GM18505 (cell line): Measurements from ENCODE around the gene NUDT8.
"Not testable (repeated sequence)": the region's sequence is repeated elsewhere in the genome, so short reads cannot be mapped to it uniquely, and the experiment has no call there.

Experiments
- ATAC-seq: cut with Tn5 transposase; IDR thresholded peaks from one replicate; pipeline ENCODE4 v1.9.1; 2021; ENCODE audit not compliant: unreplicated experiment
- POLR2A ChIP-seq: IDR thresholded peaks from 4 replicates; pipeline ENCODE4 v1.6.1; 2011; ENCODE audit warnings: borderline replicate concordance; ENCODE audit not compliant: insufficient read depth, insufficient read length; ENCODE audit errors: extremely low read depth

Gene NUDT8

DNA sequence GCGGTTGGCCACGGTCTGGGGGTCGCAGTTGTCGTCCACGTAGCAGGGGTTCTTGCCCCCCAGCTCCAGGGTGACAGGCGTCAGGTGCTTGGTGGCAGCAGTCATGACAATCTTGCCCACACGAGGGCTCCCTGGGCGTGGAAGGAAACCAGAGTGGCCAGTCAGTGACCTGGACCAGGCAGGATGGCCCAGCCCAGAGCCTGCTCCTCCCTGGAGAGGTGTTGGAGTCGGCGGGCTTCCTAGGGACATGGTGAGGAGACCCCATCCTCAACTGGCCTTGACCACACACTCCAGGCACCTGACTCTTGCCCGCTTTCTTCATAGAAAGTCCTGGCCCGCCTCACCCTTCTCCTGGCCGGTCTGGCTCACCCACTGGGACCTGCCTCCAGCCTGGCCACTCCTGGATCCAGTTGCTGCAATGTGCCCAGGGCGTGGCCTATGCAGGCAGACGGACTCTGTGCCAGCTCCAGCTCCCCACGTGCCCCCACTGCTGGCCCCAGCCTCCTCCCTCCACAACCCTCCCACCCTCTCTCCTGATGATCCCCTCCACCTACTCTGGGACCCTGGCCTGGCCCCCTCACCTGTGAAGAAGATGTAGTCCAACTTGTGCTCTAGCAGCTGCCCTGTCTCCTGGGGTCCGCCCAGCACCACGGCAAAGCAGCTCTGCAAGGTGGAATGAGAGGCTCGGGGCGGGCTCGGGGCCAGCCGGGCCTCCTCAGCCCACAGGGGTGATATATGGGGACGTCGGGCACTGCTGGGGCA is 36.0 kb upstream of the NUDT8 start:
- no peak for TF ChIP-seq POLR2A
- no peak for ATAC-seq

DNA sequence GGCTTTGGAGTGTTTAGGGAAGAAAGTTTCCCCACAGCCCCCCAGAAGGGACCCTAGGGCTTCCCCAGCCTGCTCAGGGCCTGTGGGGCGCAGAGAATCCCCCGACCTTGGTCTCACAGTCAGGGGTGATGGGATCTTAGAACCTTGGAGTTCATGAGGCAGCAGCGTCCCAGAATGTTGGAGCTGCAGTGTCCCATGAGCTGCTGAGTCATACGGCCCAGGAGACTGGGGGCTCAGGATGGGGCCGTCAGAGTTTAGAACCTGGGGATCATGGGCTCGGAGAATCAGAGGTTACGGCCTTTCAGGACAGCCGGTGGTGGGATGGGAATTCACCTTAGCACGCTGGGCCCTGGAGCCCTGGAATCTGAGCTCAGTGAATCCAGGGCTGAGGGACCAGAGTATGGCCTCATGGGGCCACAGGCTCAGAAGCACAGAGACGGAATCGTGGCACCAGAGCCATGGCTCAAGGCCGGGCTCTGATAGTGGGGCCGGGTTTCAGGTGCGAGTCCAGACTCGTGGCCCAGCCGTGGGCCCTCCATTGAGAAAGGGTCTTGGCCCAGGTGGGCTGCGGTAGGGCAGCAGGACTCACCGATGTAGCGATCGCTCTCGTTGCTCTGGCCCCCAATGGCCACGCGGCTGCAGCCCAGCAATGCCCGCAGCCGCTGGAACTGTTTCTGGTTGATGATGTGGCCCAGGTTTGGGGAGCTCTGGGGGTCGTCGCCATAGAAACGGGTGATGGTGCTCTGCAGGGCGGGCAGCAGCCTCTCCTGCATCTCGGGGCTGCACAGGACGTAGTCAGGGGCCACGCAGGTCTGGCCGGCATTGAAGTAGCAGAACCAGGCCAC is 35.2 kb upstream of the NUDT8 start:
- ATAC-seq = no peak

DNA sequence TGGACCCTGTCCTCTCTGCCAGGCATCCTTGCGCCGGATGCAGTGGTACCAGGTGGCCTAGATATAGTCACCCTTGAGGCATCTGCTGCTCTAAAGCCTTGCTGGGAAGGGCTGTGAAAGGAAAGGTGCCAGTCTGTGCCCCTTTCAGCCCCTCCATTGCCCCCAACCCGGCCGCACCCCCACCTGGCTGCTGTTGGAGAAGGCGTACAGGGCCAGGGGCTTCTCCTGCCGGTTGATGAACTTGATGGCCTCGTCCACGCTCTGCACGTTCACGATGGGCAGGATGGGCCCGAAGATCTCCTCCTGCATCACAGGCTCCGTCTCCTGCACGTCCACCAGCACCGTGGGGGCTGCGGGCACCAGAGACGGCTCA is 34.5 kb upstream of the NUDT8 start:
- no peak for ATAC-seq
- no peak for TF ChIP-seq POLR2A

More for the DNA sequence above, 35.2 kb upstream of the NUDT8 start:
- no peak for TF ChIP-seq POLR2A

DNA sequence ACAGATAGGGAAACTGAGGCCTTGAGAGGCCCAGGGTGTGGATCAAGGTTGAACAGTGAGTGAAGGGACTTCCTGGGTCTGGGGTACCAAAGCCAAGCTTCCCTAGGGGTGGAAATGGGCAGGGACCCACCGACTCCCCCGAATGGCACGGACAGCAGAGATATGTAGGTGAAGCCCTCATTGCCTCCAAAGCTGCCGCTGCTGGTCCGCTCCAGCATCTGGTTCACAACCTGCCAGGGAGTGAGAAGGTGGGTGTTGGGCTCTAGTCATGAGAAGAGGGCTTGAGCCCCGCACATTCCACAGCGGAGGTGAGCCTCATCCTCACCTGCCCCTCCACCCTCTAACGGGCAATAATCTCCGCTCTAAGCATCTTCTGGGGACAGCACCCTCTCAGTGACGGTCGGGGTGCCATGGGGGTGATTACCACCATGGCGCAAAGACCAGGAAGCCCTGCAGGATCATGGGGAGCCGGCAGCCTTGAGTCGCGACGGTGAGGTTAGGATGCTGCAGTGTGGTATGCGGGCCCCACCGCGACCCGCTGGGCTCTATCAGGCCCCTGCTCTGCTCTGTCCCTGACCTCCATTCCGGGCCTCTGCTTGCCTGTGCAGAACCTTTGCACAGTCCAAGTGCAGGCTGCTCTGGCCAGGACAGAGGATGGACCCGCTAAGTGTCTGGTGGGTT is 33.9 kb upstream of the NUDT8 start:
- ATAC-seq = no peak
- TF ChIP-seq POLR2A = no peak

DNA sequence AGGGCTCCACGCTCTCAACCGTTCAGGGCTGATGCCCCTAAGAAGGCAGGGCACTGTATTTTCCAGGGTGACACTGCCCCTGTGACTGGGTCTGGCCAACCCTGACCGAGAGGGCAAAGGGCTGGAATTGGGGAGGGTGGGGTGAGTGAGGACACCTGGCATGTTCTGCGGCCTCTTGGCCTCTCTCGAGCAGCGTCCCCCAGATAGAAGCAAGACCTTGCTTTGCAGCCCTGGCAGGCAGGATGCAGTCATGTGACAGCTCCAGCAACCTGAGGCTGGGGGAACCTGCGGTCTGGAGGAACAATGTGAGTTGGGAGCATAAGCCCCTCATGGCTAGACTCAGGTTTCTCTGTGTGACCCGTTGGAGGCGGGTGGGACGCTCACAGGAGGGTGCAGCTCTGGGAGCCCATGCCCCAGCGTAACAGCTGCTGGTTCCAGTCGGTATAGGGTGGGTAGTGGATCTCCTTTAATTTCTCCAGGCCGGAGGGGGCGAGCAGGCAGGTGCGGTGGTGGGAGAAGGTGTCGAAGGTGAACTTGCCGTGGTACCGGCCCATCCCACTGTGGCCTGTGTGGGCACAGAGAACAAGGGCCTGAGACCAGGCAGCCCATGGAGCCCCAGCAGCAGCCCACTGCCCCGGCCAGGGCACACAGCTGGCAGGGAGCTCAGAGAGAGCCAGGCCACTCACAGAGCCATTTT is 33.2 kb upstream of the NUDT8 start:
- ATAC-seq = no peak
- TF ChIP-seq POLR2A = no peak

DNA sequence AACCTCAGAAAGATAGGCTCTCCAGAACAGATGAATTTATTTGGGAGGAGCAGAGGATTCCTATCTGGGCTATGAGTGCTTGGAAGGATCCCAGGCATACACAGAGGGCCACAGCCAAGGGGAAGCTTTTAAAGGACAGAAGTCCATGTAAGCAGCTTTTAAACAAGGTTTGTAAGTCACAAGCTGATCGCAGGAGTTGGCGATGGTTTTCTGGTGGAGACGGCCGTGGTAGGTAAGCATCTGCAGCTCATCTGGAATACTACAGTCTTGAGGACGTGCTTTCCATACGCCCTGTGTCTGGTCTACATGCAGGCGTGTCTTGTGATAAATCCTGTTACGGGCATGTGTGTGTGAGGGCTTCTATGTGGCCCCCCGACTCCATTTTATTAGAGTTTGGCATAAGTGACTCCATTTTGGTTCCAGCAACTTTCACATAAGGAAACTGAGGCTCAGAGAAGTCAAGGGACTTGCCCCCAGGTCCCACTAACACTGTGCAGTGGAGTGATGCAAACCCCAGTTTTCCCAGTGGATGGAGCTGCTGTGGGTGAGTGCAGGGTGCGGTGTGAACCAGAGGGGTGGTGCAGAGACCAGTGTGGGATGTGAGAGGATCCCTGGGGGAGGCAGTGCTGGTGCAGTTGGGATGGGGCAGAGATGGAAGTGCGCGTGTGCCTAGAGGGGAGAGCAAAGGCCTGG is 32.6 kb upstream of the NUDT8 start:
- no peak for ATAC-seq
- no peak for TF ChIP-seq POLR2A

DNA sequence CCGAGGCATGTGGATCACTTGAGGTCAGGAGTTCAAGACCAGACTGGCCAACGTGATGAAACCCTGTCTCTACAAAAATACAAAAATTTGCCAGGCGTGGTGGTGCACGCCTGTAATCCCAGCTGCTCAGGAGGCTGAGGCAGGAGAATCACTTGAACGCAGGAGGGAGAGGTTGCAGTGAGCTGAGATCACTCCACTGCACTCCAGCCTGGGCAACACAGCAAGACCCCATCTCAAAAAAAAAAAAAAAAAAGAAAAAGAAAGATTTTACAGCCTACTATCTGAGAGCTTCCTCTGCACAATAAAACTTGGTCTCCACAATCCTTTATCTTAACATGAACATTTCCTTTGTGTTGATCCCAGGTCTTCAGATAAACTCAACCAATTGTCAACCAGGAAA is 31.0 kb upstream of the NUDT8 start:
- not testable (repeated sequence) for ATAC-seq

DNA sequence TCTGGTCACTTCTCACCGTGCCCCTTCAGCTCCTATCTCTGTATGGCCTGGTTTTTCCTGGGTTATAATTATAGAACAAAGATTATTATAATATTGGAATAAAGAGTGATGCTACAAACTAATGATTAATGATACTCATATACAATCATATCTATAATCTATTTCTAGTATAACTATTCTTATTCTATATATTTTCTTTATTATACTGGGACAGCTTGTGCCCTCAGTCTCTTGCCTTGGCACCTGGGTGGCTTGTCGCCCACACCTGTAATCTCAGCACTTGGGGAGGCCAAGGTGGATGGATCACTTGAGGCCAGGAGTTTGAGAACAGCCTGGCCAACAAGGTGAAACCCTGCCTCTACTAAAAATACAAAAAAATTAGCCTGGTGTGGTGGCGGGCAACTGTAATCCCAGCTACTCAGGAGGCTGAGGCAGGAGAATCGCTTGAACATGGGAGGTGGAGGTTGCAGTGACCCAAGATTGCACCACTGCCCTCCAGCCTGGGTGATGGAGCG is 30.0 kb upstream of the NUDT8 start:
- not testable (repeated sequence) for ATAC-seq

DNA sequence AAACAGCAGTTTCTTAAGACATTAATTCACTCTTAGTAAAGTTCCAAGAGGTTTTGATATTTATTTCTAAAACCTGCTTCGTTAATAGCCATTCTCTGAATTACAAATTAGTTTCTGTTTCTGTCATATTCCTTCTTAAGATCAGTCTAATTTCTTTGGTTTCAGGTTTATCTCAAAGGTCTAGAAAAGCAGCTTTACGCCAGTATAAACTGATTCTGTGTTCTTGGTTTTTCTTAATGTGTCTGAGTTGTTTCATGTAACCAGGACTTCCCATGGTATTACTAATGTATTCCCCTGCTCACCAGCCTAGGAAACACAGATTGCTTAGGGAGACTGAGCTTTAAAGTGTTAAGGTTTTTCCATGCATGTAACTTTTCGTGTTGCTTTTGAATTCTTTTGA is 27.6 kb upstream of the NUDT8 start:
- ATAC-seq = no peak

DNA sequence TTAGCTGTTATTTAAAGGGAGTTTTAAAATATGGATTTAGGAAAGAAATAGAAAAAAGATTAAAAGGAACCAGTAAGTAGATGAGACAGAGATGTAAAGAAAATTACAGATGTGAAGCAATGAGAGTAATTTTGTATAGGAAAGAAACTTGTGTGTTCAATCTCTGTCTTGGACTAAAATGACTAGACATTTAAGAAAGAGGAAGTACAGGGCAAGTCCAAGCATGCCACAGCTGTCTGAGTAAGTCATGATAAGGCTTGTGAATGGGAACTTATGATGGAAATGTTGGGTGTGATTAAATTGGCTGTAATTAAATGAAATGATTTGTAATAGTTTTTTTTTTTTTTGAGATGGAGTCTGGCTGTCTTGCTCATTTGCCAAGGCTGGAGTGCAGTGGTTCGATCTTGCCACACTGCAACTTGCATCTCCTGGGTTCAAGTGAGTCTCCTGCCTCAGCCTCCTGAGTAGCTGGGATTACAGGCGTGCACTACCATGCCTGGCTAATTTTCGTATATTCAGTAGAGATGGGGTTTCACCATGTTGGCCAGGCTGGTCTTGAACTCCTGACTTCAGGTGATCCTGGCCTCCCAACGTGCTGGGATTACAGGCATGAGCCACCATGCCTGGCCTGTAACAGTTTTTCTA is 26.7 kb upstream of the NUDT8 start:
- ATAC-seq = no peak
- no peak for TF ChIP-seq POLR2A

More for the DNA sequence above, 27.6 kb upstream of the NUDT8 start:
- TF ChIP-seq POLR2A = no peak

DNA sequence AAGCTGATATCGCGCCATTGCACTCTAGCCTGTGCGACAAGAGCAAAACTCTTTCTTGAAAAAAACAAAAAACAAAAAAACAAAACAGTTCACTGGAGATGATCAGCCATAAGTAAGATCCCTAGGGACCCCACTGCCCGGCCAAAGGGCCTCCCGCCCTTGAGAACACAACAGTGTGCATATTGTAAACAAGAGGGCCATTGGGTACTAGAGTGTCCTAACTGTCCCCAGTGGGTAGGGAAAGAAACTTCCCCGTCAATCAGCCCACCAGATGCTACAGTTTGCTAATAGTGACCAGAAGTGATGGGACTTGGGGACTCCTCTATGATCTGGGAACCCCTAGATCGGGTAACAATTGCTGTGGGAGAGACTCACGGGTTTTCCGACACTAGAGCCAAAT is 24.5 kb upstream of the NUDT8 start:
- ATAC-seq = no peak

More for the DNA sequence above, 24.5 kb upstream of the NUDT8 start:
- TF ChIP-seq POLR2A = no peak
